CD4-positive, alpha-beta T cell (primary cell): ENCODE data around the gene PRR3. TPM values are rescaled to one million over a fixed set of nuclear protein-coding genes. Genes with fewer than 3 reads are reported as not detected.

ENCODE experiments used
- ATAC-seq: fragments of 200-7000 bp; cut with Tn5 transposase; one replicate; pipeline ENCODE4 v1.10.0; 2022; ENCODE audit warnings: mild to moderate bottlenecking; ENCODE audit not compliant: poor library complexity
- CTCF ChIA-PET: fragments of 350-600 bp; sonication (Branson Sonifier 250); formaldehyde crosslinking; loops from one replicate; lab custom pipeline; 2021; ENCODE audit warnings: antibody characterized with exemption, inconsistent platforms; lab: Charles Lee
- POLR2A ChIA-PET: fragments of 350-600 bp; sonication (Branson Sonifier 250); formaldehyde crosslinking; loops from one replicate; lab custom pipeline; 2021; ENCODE audit warnings: antibody characterized with exemption, inconsistent platforms; lab: Charles Lee
- DNase-seq, 14 experiments: peaks; one replicate each; pipeline ENCODE4 v3.0.0-alpha.2; 2013 to 2020; ENCODE audit warnings: mixed read lengths in 2 of 14
- H3K27ac ChIP-seq, 2 donors: one replicate each; pipeline versions ENCODE4 v1.5.1 to v1.7.0; 2013; ENCODE audit warnings: low read length in 2 of 2, low read depth in 1 of 2, mild to moderate bottlenecking in 1 of 2
- H3K27me3 ChIP-seq, 2 experiments: 1 replicate in 1 of 2; 2 replicates in 1 of 2; pipeline versions ENCODE4 v1.6.1 to v1.7.0; 2013; ENCODE audit warnings: low read length in 2 of 2, control low read depth in 1 of 2, mild to moderate bottlenecking in 1 of 2, moderate library complexity in 1 of 2; ENCODE audit not compliant: insufficient read depth in 2 of 2, control insufficient read depth in 1 of 2
- H3K36me3 ChIP-seq: one replicate; pipeline ENCODE4 v1.6.1; 2013; ENCODE audit warnings: low read length, control low read depth; ENCODE audit not compliant: insufficient read depth
- H3K4me1 ChIP-seq: one replicate; pipeline ENCODE4 v1.6.1; 2013; ENCODE audit warnings: low read length, control low read depth; ENCODE audit not compliant: insufficient read depth
- H3K4me3 ChIP-seq: one replicate; pipeline ENCODE4 v1.5.1; 2013; ENCODE audit warnings: mild to moderate bottlenecking, low read length, moderate library complexity
- H3K9me3 ChIP-seq, 2 experiments: 1 replicate in 1 of 2; 2 replicates in 1 of 2; pipeline versions ENCODE4 v1.6.1 to v1.7.0; 2013; ENCODE audit warnings: low read length in 2 of 2, mild to moderate bottlenecking in 2 of 2, control low read depth in 1 of 2, moderate library complexity in 1 of 2; ENCODE audit not compliant: control insufficient read depth in 1 of 2, insufficient read depth in 1 of 2
- H3K27ac Mint-ChIP-seq: one replicate; pipeline ENCODE4 v1.8.0; 2020; ENCODE audit warnings: mixed read lengths
- H3K27me3 Mint-ChIP-seq: one replicate; pipeline ENCODE4 v1.8.0; 2021; ENCODE audit warnings: mixed read lengths
- H3K36me3 Mint-ChIP-seq: one replicate; pipeline ENCODE4 v1.8.0; 2021; ENCODE audit warnings: low read depth, mixed read lengths
- H3K4me1 Mint-ChIP-seq: one replicate; pipeline ENCODE4 v1.8.0; 2021; ENCODE audit warnings: low read depth, mixed read lengths
- H3K4me3 Mint-ChIP-seq: one replicate; pipeline ENCODE4 v1.8.0; 2020; ENCODE audit warnings: mild to moderate bottlenecking, mixed read lengths
- H3K9me3 Mint-ChIP-seq: one replicate; pipeline ENCODE4 v1.8.0; 2020; ENCODE audit warnings: mixed read lengths
- intact Hi-C, 2 experiments: fragments of 100-400 bp; cut with DNase I in 1 of 2; cut with micrococcal nuclease in 1 of 2; formaldehyde crosslinking; loops; one replicate each; pipeline versions ENCODE4 v1.15.1 to v1.9.0; 2023 to 2025; cut with DNase I, micrococcal nuclease
- total RNA-seq, 174 experiments: library from RNA in 2 of 174; stranded (reverse) in 2 of 174; gene quantifications; one replicate each; pipeline ENCODE4 v1.2.3 and lab custom pipeline; 2021 to 2026
- TF ChIP-seq, protein P1 (sequence below): fragments of 200-600 bp; IDR thresholded peaks from one replicate; pipeline ENCODE4 v1.8.0; 2022; ENCODE audit warnings: antibody characterized with exemption, mild to moderate bottlenecking

Gene PRR3
- total RNA-seq, 2 experiments from 2014 or later, result 10.3 to 13.2 TPM

DNA sequence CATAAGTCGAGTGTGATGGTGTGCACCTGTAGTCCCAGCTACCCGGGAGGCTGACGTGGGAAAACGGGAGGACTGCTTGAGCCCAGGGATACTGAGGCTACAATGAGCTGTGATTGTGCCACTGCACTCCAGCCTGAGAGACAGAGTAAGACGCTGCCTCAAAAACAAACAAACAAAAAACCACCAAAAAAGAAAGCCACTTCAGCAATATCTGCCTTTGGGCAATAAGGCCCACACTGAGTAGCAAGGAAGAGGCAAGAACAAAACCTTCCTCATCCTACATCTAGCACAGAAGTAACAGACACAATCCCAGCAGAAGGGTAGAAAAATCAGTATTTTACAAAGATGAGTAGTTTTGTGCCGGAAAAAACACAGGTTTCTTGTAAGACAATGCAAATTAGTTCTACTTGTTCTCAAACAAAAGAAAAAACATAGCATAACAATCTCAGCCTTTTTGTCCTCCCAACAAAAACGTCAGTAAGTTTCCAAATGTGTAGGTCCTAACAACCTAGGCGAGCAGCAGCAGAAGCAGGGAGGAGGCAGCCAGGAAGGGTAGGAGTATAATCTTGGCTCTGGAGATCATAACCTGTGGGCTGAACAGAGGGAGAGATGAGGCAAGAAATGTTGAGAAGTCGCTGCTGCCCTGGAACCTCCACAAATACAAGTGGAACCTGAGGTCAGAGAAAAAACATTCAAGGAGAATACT, 54.2 kb downstream of the PRR3 start:
- Histone ChIP-seq H3K4me3 (no peak overlapping the region), H3K36me3 (peaks cover 54% of the 10 kb centered on the region), H3K27me3 (no peaks in the 10 kb centered on the region), H3K9me3 (no peaks in the 10 kb centered on the region), H3K27ac (peak overlapping the region in 1 of 2 donors; percentile 18), H3K4me1 (peaks cover 45% of the 10 kb centered on the region)
- Mint-ChIP-seq H3K4me3 (no peak overlapping the region), H3K9me3 (no peaks in the 10 kb centered on the region), H3K27me3 (no peaks in the 10 kb centered on the region), H3K27ac (peak overlapping the region; percentile 99), H3K36me3 (peaks cover 66% of the 10 kb centered on the region), H3K4me1 (peaks cover 66% of the 10 kb centered on the region)
- no peak for ATAC-seq
- TF ChIP-seq, protein P1, sequence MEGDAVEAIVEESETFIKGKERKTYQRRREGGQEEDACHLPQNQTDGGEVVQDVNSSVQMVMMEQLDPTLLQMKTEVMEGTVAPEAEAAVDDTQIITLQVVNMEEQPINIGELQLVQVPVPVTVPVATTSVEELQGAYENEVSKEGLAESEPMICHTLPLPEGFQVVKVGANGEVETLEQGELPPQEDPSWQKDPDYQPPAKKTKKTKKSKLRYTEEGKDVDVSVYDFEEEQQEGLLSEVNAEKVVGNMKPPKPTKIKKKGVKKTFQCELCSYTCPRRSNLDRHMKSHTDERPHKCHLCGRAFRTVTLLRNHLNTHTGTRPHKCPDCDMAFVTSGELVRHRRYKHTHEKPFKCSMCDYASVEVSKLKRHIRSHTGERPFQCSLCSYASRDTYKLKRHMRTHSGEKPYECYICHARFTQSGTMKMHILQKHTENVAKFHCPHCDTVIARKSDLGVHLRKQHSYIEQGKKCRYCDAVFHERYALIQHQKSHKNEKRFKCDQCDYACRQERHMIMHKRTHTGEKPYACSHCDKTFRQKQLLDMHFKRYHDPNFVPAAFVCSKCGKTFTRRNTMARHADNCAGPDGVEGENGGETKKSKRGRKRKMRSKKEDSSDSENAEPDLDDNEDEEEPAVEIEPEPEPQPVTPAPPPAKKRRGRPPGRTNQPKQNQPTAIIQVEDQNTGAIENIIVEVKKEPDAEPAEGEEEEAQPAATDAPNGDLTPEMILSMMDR, result no peak
- POLR2A ChIA-PET, result interaction anchor here (0.6 to 4.8 kb wide), 7 partner anchors 12 to 70 kb away, joined by 3 to 135 read pairs (median 6); partner anchors contain the start of genes ABCF1, GNL1 and PRR3
- CTCF ChIA-PET, result interaction anchor here (1.2 to 1.4 kb wide), 3 partner anchors 14 to 158 kb away, joined by 4 to 7 read pairs (median 4); no protein-coding TSS in a partner anchor
- DNase-seq, result no peak
- intact Hi-C loops, result loop anchor here in 1 of 2 experiments (5.0 kb wide), 1 partner anchor 129 kb away; no protein-coding TSS in a partner anchor

DNA sequence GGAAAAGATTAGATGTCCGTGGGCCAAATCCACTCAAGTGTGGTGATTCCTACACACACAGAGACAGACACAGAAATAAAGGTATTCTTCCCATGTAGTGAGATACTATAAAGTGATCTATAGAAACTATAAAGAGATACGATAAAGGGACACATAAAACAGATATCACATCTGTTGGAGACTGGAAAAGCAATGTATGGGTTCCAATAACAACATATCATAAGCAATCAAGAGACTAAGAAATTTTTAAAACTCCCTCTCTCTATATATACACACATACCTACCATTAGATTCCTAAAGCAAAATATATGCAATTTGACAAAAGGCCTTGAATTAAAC, 54.7 kb downstream of the PRR3 start:
- Histone ChIP-seq H3K27me3 (no peaks in the 10 kb centered on the region), H3K4me1 (peaks cover 45% of the 10 kb centered on the region), H3K9me3 (no peaks in the 10 kb centered on the region), H3K36me3 (peaks cover 54% of the 10 kb centered on the region), H3K4me3 (no peak overlapping the region), H3K27ac (peak overlapping the region in 1 of 2 donors; percentile 10)
- CTCF ChIA-PET, result interaction anchor here (1.0 to 2.7 kb wide), 6 partner anchors 67 to 130 kb away, joined by 3 to 9 read pairs (median 6); no protein-coding TSS in a partner anchor
- intact Hi-C loops, result loop anchor here in 1 of 2 experiments (5.0 kb wide), 1 partner anchor 130 kb away; no protein-coding TSS in a partner anchor
- no peak for DNase-seq
- peaks cover 66% of the 10 kb centered on the region for H3K4me1 Mint-ChIP-seq
- H3K27ac Mint-ChIP-seq, result peak overlapping the region; percentile 99
- POLR2A ChIA-PET, result interaction anchor here (1.2 to 4.8 kb wide), 4 partner anchors 12 to 109 kb away, joined by 3 to 135 read pairs (median 48); partner anchors contain the start of genes ABCF1, GNL1 and PRR3
- ATAC-seq, result no peak
- TF ChIP-seq, protein P1, result no peak
- H3K27me3 Mint-ChIP-seq, result no peaks in the 10 kb centered on the region
- no peaks in the 10 kb centered on the region for H3K9me3 Mint-ChIP-seq
- peaks cover 66% of the 10 kb centered on the region for H3K36me3 Mint-ChIP-seq
- H3K4me3 Mint-ChIP-seq, result no peak overlapping the region

DNA sequence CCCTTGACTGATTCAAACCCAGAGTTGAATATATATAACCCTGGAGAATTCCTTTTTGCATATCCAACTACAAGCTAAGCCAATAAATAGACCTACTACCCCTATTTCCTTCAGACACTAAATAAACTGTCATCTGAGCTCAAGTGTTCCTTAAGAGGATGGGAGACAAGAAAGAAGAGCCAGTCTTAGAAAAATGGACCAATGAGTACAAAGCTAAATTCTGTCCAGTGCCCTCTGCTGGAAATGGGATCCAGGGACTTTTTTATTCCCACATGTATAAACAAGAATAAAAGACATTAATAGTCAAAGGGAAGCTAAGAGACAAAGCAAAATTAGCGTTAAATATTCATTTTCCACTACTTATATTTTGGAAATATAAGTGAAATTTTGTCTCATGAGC, 55.1 kb downstream of the PRR3 start:
- no peaks in the 10 kb centered on the region for H3K9me3 ChIP-seq
- H3K27me3 ChIP-seq, result no peaks in the 10 kb centered on the region
- no peak for ATAC-seq
- peaks cover 45% of the 10 kb centered on the region for H3K4me1 ChIP-seq
- Mint-ChIP-seq H3K4me3 (no peak overlapping the region), H3K36me3 (peaks cover 68% of the 10 kb centered on the region), H3K4me1 (peaks cover 66% of the 10 kb centered on the region), H3K27me3 (peaks cover 4% of the 10 kb centered on the region), H3K27ac (peak overlapping the region; percentile 99), H3K9me3 (no peaks in the 10 kb centered on the region)
- intact Hi-C loops, result loop anchor here in 1 of 2 experiments (5.0 kb wide), 1 partner anchor 130 kb away; no protein-coding TSS in a partner anchor
- ChIA-PET POLR2A (interaction anchor here (1.1 to 4.8 kb wide), 9 partner anchors 13 to 119 kb away, joined by 3 to 135 read pairs (median 13); partner anchors contain the start of genes ABCF1, C6orf136, GNL1 and PRR3), CTCF (interaction anchor here (1.0 to 4.2 kb wide), 8 partner anchors 15 to 130 kb away, joined by 3 to 22 read pairs (median 6); partner anchors contain the start of gene ABCF1)
- TF ChIP-seq, protein P1, result no peak
- peaks cover 53% of the 10 kb centered on the region for H3K36me3 ChIP-seq
- no peak overlapping the region for H3K4me3 ChIP-seq
- H3K27ac ChIP-seq, result peak overlapping the region in 1 of 2 donors; percentile 87
- no peak for DNase-seq
